ENCODE data around the gene CFAP43.

CFAP43 gene

DNA sequence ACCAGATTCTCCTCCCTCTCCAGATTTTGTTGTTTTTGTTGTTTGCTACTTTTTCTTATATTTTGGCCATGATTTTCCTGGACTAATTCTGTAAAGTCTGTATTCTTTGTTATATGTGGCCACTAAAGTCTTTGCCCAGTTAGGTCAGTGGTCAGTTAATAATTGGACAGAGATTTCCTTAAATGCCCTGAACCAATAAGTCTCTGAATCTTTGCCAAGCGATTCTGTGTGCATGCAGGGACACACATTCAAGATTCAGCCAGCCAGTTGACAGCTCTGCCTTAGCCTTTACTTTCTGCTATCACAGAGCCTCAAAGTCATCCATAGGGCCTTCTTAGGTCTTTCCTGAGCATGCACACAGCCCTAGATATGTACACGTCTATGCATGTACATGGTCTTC lies 135.5 kb downstream of the CFAP43 start:
- DNase-seq (ENCODE audit: low read depth), result no peak

GRCh38 chr10:104092749-104093148 lies 139.4 kb downstream of the CFAP43 start:
- DNase-seq (ENCODE audit: low read depth), result no peak

DNA sequence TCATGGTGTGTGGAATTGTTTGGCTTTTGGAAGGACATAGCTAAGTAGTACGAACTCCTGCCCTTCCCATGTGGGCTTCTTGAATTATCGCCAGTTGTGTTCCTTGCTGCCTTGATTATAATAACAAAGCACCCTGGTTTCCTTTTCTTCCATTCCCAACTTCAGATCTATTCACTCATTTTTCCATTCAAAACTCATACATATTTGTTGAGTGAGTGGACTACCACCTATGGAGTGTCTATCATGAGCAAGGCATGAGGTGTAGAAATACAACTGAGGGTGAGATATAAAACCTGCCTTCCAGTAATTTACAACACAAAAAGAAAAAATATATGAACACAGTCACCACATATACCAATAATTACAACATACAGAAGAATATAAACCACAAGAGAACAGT lies 141.6 kb downstream of the CFAP43 start:
- DNase-seq (ENCODE audit: low read depth), result no peak

DNA sequence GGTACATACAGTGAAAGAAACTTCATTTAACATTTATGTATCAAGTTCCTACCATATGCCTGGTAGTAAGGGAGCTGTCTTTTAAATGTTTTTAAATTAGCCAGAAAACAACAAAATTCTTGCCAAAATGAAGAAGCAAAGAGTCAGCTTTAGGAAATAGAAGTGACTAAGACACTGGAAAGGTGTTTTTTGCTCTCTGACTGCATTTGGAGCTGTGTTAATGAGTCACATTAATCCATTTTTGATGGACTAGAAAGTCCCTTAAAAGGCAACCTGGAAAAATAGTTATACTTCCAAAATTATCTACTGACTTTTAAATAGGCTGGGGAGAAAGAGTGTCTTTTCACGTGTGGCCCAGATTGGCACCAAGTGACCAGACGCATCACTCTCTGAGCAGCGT lies 142.5 kb downstream of the CFAP43 start:
- DNase-seq (ENCODE audit: low read depth), result no peak

DNA sequence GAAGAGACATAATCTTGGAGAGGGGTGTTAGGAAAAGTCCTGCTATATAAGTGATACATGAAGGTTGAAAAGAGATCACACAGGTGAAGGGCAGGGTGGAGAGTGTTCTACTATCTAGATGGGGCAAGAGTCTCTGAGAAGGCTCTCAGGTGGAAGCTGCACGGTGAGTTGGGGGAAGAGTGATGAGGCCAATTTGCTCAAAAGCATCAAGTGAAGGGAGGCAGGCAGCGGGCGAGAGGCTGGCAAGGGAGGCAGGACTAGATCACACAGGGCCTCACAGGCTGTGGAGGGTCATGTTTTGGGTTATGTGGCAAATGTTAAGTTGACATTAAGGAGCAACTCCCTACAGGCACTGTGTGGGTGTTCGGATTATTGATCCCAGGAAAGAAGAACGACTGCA lies 143.9 kb downstream of the CFAP43 start:
- DNase-seq (ENCODE audit: low read depth), result no peak

DNA sequence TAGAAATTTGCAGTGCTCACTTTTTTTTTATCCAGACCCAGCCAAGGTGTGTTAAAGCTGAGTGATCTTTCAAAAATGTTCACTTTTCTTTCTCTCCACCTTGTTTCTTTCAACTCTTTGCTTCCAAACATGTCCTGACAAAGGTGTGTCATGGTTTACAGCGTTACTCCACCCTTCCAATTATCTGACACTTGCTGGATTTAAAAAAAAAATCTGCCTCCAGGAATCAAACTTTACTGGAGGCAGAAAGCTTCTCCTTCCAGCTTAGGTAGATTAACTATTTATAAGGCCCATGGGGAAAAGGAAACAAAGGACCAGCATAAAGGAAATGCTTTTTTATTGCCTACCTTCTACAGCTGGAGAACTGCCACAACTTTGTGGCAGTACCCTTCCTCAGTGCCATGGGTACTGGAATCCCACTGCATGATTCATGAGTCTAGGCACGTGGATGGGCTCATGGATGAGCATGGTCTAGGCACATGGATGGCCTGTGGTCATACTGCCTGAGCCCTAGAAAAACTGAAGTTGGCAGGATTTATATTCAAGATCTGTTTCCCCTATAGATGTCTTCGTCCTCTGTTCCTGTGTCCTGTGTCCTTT lies 146.3 kb downstream of the CFAP43 start, which contains the start of gene COL17A1:
TSS of gene COL17A1 (minus strand) at position 80 of the 600 bp plus-strand sequence. CDS start 5,207 bp downstream, outside the sequence.
- no peak for DNase-seq (ENCODE audit: low read depth)

DNA sequence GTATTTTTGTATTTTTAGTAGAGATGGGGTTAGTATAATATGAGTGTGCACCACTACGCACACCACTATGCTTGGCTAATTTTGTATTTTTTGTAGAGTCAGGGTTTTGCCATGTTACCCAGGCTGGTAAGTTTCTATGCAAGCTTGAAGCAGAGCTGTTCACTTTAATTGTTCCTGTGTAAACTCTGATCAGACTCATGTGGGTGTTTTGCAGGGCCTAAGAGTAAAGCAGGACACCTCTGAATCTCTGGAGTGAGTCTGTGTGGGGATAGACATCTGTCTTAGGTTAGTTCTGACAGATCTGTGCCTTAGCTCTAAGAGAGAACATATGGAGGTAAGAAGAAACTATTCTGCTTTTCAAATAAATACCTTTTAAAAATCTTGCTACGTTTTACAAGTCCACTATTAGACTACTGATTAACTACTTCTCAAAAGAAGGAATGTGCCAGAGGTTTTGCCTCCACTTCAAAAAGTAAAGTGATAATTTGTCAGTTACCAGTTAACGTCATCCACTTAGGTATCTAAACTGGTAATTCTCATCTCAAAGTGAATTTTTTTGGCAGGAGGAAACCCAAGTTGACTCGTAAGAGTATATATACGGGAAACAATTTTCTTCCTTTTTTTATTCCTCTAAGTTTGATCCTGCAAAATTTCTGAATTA lies 147.6 kb downstream of the CFAP43 start:
- no peak for DNase-seq (ENCODE audit: low read depth)

DNA sequence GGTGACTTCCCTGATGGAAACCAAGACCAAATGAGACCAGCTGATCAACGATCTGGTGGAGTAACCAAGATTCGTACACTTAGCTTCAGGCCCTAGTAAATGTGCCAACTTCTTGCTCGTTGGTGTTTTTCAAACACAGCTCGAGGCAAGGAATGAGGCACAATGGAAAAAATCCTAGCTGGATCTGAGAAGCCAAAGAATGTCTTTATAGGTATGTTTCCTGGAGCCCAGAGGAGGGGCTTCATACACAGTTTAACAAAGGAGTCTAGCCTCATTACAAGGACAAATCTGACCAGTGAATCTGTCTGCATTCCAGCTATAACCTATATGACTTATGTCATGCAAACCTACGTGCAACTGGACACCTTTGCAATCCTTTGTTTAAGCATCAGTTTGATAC lies 150.2 kb downstream of the CFAP43 start:
- no peak for DNase-seq (ENCODE audit: low read depth)

- no peak for DNase-seq (ENCODE audit: low read depth)
Measured at GRCh38 chr10:104080762-104081161, 151.4 kb downstream of the CFAP43 start.
